ENCODE results near the gene PTPRK.

GRCh38 chr6:128509709-128510108, 10.7 kb downstream of the PTPRK start:
- no peak for TF ChIP-seq POLR2AphosphoS5 (IDR thresholded peaks at IDR 0.05; ENCODE audit: low read depth, low read length)
- TF ChIP-seq POLR2A (IDR thresholded peaks at IDR 0.05; ENCODE audit: low read depth, low read length) = no peak
- no peak for TF ChIP-seq SPI1 (IDR thresholded peaks at IDR 0.05; ENCODE audit: low read depth, low read length)
- TF ChIP-seq TAF1 (IDR thresholded peaks at IDR 0.05; ENCODE audit: low read depth, low read length) = no peak
- no peak for TF ChIP-seq PAX5 (IDR thresholded peaks at IDR 0.05; ENCODE audit: insufficient read depth, low read length, severe bottlenecking)

Measured in GM12891 (cell line).